HG02852 (cell line): ENCODE data around the gene TCAIM.

ENCODE experiments used
- ATAC-seq: cut with Tn5 transposase; IDR thresholded peaks from one replicate; pipeline ENCODE4 v1.9.1; 2021; ENCODE audit warnings: mild to moderate bottlenecking, moderate library complexity; ENCODE audit not compliant: unreplicated experiment

Gene TCAIM

DNA sequence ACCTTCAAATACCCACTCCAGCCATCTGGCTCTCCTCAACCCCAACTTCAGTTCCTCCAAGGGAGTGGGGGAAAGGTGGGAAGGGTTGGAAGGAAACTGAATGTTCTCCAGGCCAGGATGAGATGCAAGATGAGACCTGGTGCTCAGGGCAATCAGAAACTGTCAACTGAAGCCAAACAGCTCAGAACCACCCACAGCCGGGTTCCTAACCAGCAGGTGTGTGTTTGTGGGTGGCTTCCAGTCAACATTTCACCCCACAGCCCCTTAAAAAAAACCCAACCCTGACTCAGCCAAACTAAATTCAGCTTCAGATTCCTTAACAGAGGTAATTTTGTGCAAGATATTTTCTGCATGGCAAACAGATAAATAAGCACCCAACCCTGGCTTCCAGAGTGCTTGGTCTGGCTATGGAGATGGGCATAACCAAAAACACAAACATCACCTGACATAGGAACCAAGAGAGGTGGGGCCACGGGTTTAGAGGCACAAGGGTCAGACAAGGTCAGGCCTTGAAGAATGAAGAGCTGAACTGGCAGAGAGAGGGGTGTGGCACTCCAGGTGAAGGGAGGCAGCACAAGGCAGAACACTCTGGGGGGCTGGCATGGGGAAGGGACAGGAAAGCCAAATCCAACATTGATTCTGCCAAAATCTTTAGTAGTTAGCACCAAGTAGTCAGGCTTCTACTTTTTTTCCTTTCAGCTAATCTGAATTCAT lies 104.2 kb downstream of the TCAIM start:
- ATAC-seq, result no peak

DNA sequence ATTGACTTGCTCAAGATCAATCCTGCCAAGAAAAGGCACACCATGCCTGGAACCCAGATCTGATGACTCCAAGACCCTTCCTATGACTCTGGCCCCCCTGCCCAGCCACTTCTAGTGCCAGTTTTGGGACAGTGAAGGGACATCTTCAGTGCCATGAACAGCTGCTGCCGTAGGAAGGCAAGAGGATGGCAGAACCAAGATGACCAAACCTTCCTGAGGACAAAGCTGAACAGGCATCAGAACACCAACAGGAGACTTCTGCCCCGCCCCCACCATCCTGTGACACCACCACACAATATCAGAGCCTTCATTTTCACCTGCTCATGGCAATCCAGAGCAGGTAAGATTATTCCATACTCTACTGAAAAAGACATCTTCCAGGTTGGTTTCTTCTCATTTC lies 105.9 kb downstream of the TCAIM start:
- ATAC-seq, result no peak

DNA sequence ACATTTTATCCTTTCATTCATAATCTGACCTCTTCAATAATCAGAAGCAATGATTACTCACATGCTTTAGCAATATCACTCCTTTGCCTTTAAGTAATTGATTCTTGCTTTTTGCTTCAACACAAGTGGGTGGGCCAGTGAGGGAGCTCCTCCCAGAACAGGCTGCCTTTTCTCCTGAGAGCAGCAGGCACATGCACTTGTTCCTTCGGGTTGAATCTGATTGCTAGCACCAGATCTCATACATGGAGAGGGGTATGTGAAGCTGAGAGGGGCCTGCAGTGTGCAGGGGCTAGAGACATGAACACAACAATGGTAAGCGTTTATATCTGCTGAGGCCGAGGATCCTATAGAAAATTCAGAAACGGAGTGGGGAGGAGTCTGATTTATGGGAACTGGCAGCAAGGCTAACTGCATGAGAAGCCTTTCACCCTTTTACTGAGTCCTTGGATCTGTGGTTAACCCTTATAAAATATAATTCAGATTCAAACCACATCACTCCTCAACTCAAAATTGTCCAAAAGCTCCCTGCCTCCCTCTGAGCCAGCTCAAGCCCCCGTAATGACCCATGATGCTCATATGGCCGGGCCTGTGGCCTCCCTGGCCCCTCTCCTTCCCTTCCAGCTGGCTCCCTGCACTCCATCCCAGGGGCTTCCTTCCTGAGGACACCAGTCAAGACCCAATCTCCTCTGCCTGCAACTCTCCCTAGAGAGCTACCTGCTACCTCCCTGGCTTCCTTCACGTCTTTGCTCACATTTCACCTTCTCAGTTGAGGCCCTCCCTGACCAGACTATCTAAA lies 106.5 kb downstream of the TCAIM start:
- ATAC-seq, result no peak

DNA sequence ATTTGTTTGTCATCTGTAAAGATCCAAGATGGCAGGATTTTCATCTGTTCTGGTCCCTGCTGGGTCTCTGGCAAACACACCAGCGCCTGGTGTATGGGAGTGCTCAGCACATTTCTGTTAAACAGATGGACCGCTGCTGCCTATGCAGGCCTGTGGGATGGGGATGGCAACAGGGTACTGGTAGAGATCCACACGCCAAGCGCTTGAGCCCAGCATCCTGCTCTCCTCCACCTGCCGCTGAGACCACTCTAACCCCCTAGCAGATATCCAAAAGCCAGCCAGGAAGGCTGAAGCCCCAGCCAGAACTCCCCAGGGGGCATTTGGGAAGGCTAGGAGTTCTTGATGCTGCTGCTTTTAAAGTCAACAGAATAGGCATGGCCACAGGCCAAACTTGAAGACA lies 107.2 kb downstream of the TCAIM start:
- ATAC-seq, result no peak

DNA sequence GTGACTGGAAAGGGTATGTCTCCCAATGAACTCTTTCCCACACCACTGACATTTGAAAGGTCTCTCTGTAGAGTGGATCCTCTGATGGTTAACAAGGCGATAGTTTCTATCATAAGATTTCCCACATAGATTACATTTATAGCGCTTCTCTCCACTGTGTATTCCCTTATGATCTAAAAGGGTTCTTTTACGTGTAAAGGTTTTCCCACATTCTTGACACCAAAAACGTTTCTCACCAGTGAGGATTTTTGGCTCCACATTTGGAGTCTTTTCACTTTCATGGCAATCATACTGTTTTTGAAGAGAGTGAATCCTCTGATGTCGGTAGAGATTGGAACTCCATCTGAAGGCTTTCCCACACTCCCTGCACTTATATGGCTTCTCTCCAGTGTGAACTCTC lies 108.4 kb downstream of the TCAIM start:
- no peak for ATAC-seq

DNA sequence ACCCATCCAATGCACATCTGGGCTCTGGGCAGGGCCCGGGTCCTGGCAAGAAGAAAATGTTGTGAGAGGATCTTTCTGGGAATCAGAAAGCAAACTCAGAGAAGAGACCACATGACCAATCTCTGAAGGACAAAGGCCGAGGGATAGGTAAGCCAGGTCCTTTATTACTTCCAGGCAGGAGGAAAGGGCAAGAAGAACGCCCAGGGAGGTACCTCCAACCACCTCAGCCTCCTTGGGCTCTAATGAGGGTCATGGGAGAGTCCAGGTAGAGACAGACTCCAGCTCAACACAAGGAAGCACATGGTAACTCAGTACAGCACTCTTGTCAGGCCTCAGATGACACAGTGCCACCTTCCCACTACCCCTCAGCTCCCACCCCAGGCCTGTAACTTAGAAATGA lies 112.9 kb downstream of the TCAIM start:
- ATAC-seq, result no peak

DNA sequence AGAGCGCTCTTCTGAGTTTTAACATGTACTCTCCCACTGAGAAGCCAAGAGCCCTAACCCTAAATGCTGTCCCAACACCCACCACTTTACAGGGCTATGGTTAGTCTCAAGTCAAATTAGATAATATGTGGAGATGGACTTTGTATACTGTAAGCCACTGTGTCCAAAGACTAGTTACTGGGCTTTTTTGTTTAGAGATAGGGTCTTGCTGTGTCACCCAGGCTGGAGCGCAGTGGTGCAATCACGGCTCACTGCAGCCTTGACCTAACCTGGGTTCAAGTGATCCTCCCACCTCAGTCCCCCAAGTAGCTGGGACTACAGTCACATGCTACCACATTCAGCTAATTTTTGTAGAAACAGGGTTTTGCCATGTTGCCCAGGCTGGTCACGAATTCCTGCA lies 115.7 kb downstream of the TCAIM start:
- no peak for ATAC-seq

DNA sequence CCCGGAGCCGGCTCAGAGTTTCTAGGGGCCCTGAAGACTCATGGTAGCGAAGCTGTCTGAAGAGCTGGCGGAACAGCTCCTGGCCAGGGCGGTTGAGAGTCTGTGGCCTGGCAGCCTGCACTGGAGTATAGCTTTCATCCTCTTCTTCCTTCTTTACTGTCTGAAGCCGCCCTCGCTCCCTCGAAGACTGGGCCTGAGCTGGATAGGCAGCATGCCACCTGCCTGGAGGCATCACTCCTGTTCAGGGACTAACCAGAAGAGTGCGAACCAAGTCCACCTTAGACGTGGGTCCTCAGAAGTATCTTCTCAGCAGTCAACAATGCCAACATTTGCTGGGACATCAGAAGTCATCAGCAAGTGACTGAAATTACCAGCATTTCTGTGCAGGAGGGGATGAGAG lies 116.8 kb downstream of the TCAIM start:
- no peak for ATAC-seq
